Mucosa of descending colon (tissue), 3 donors: Measurements from ENCODE around the gene PARP9. TPM values are rescaled to one million over a fixed set of nuclear protein-coding genes. Genes with fewer than 3 reads are reported as not detected.

Experiments
- ATAC-seq: fragments of 200-7000 bp; cut with Tn5 transposase; one replicate; pipeline ENCODE4 v1.9.1; 2020; ENCODE audit warnings: mild to moderate bottlenecking, moderate library complexity
- DNase-seq, 3 donors: peaks; one replicate each; pipeline ENCODE4 v3.0.0-alpha.2; 2020
- H3K36me3 ChIP-seq: fragments of 200-600 bp; one replicate; pipeline ENCODE4 v1.8.0; 2021; ENCODE audit warnings: low read depth, mild to moderate bottlenecking
- H3K4me1 ChIP-seq: fragments of 200-600 bp; one replicate; pipeline ENCODE4 v1.8.0; 2021; ENCODE audit warnings: low read depth, mild to moderate bottlenecking
- H3K4me3 ChIP-seq: fragments of 200-600 bp; one replicate; pipeline ENCODE4 v1.8.0; 2021; ENCODE audit warnings: mild to moderate bottlenecking
- H3K9me3 ChIP-seq: fragments of 200-600 bp; one replicate; pipeline ENCODE4 v1.8.0; 2021; ENCODE audit warnings: mild to moderate bottlenecking
- intact Hi-C, 2 donors: fragments of 100-400 bp; cut with DNase I in 1 of 2; cut with micrococcal nuclease in 1 of 2; formaldehyde crosslinking; loops; one replicate each; pipeline versions ENCODE4 v1.11.0 to v1.11.1; 2022; cut with DNase I, micrococcal nuclease
- total RNA-seq, 3 donors: library from RNA; stranded (reverse); fragmentation: NEBNext Ultra II Directional in 2 of 3; extraction: Animal tissue kit (Norgen Biotek cat#: 25700) in 2 of 3; gene quantifications; one replicate each; pipeline versions ENCODE4 v1.2.1 to v1.2.4, GENCODE V29; 2021 to 2023
- TF ChIP-seq, protein P1 (sequence below): fragments of 200-600 bp; IDR thresholded peaks from one replicate; pipeline ENCODE4 v1.8.0; 2022; ENCODE audit warnings: antibody characterized with exemption, mild to moderate bottlenecking
- donor health status: DM: no; HTN: no; CAD: no; lungs with moderate emphysema.
- donor health status: DM: no; HTN: no; CAD: no.
- donor health status: DM: no; HTN: yes; CAD: no.

The PARP9 gene
- total RNA-seq, 3 donors from 2014 or later = 32.2 to 51.1 (median 44.7) TPM

DNA sequence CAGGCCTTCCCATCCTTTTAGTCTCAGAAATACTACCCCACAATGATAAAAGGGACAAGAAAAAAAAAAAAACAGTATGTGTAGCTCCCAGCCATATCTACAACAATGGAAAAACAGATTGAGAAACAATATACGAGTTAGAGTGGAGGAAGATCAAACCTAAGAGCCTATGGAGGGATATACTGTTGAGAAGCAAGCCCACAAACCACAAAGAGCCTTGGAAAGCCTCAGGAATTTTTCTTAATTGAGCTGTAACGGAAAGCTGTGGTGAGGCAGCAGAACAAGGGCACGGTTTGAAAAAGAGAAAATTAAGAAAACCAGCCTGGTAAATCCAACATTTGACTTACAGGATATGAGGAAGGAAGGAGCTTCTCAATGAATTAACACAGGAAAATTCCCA, 70.8 kb downstream of the PARP9 start:
- DNase-seq (no peak), ATAC-seq (no peak)
- Histone ChIP-seq H3K9me3 (no peaks in the 10 kb centered on the region), H3K4me3 (no peak overlapping the region), H3K36me3 (no peaks in the 10 kb centered on the region), H3K4me1 (no peaks in the 10 kb centered on the region)
- TF ChIP-seq, protein P1, sequence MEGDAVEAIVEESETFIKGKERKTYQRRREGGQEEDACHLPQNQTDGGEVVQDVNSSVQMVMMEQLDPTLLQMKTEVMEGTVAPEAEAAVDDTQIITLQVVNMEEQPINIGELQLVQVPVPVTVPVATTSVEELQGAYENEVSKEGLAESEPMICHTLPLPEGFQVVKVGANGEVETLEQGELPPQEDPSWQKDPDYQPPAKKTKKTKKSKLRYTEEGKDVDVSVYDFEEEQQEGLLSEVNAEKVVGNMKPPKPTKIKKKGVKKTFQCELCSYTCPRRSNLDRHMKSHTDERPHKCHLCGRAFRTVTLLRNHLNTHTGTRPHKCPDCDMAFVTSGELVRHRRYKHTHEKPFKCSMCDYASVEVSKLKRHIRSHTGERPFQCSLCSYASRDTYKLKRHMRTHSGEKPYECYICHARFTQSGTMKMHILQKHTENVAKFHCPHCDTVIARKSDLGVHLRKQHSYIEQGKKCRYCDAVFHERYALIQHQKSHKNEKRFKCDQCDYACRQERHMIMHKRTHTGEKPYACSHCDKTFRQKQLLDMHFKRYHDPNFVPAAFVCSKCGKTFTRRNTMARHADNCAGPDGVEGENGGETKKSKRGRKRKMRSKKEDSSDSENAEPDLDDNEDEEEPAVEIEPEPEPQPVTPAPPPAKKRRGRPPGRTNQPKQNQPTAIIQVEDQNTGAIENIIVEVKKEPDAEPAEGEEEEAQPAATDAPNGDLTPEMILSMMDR = no peak
- intact Hi-C loops = no loop called here

- intact Hi-C loops = no loop called here
- TF ChIP-seq, protein P1 = no peak
- ATAC-seq = no peak
- H3K4me1 ChIP-seq = no peaks in the 10 kb centered on the region
- H3K4me3 ChIP-seq = no peak overlapping the region
- DNase-seq = no peak
- H3K9me3 ChIP-seq = no peaks in the 10 kb centered on the region
- H3K36me3 ChIP-seq = no peaks in the 10 kb centered on the region
These were observed 75.7 kb downstream of the PARP9 start for GRCh38 chr3:122488262-122488973.

DNA sequence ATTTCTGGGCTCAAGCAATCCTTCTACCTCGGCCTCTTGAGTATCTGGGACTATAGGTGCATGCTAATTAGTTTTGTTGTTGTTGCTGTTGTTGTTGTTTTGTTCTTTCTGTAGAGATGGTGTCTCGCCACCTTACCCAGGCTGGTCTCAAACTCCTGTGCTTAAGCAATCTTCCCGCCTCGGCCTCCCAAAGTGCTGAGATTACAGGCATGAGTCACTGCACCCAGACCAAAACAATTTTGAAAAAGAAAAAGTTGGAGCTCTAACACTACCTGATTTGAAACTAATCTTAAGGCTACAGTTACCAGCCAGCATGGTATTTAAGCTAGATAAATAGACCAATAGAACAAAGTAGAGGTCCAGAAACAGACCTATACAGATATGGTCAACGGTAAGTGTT, 79.1 kb downstream of the PARP9 start:
- no peaks in the 10 kb centered on the region for H3K4me1 ChIP-seq
- H3K36me3 ChIP-seq = no peaks in the 10 kb centered on the region
- intact Hi-C loops = no loop called here

GRCh38 chr3:122481390-122481789, 82.7 kb downstream of the PARP9 start:
- TF ChIP-seq, protein P1 = no peak
- no peaks in the 10 kb centered on the region for H3K36me3 ChIP-seq
- ATAC-seq (no peak), DNase-seq (no peak)
- intact Hi-C loops = no loop called here
- H3K4me1 ChIP-seq = no peaks in the 10 kb centered on the region
- no peak overlapping the region for H3K4me3 ChIP-seq
- no peaks in the 10 kb centered on the region for H3K9me3 ChIP-seq

More for the DNA sequence above, 79.1 kb downstream of the PARP9 start:
- TF ChIP-seq, protein P1 = no peak
- H3K4me3 ChIP-seq = no peak overlapping the region
- no peak for DNase-seq
- ATAC-seq = no peak
- H3K9me3 ChIP-seq = no peaks in the 10 kb centered on the region

Other genes starting within 250 kb of the PARP9 start
- gene CSTA, start 239.1 kb downstream of the PARP9 start, total RNA-seq = 1 to 10 TPM in 2 of 3 donors, under 1 TPM in 1; 0.96 to 1.8 (median 1.5) TPM
- 10 to 100 TPM; 27.5 to 37.7 (median 33.2) TPM for gene MIX23, start 181.1 kb downstream of the PARP9 start, total RNA-seq
- gene FAM162A, start 180.1 kb downstream of the PARP9 start, total RNA-seq = 100 to 1,000 TPM; 111 to 206 (median 152) TPM
- gene WDR5B, start 148.2 kb downstream of the PARP9 start, total RNA-seq = 1 to 10 TPM; 2.3 to 3.4 (median 3.2) TPM
- gene KPNA1, start 49.4 kb downstream of the PARP9 start, total RNA-seq = 10 to 100 TPM; 43.3 to 80.2 (median 48.8) TPM
- gene DTX3L, start within 50 bp of the PARP9 start, total RNA-seq = 10 to 100 TPM; 56.0 to 68.3 (median 59.9) TPM
- 1 to 10 TPM; 1.2 to 2.0 (median 1.4) TPM for gene PARP15, start 13.3 kb upstream of the PARP9 start, total RNA-seq
- gene PARP14, start 116.5 kb upstream of the PARP9 start, total RNA-seq = 10 to 100 TPM; 34.7 to 47.9 (median 43.8) TPM
- gene HSPBAP1, start 229.5 kb upstream of the PARP9 start, total RNA-seq = 10 to 100 TPM in 1 of 3 donors, 1 to 10 TPM in 2; 6.6 to 12.2 (median 7.9) TPM
- gene SLC49A4, start 230.8 kb upstream of the PARP9 start, total RNA-seq = 10 to 100 TPM; 16.4 to 27.7 (median 22.9) TPM